ACC112 (cell line): ENCODE results near the gene RMND5B.

ENCODE experiments used
- H2AFZ ChIP-seq: fragments of 200-600 bp; sonication (generic); one replicate; pipeline ENCODE4 v1.6.0; 2017; ENCODE audit warnings: antibody characterized with exemption, low read length; ENCODE audit not compliant: unreplicated experiment
- H3K27ac ChIP-seq: fragments of 200-600 bp; sonication (generic); 2 replicates; pipeline ENCODE4 v1.5.1; 2014; ENCODE audit warnings: low read depth, mild to moderate bottlenecking, antibody characterized with exemption, low read length, moderate library complexity
- H3K27me3 ChIP-seq: fragments of 200-600 bp; sonication (generic); 2 replicates; pipeline ENCODE4 v1.6.1; 2014; ENCODE audit warnings: mild to moderate bottlenecking, antibody characterized with exemption, low read length, moderate library complexity, mixed read lengths; ENCODE audit not compliant: insufficient read depth
- H3K36me3 ChIP-seq: fragments of 200-600 bp; sonication (generic); 2 replicates; pipeline ENCODE4 v1.6.1; 2016; ENCODE audit warnings: mild to moderate bottlenecking, antibody characterized with exemption, low read length, moderate library complexity, mixed read lengths; ENCODE audit not compliant: insufficient read depth
- H3K4me1 ChIP-seq: fragments of 200-600 bp; sonication (generic); one replicate; pipeline ENCODE4 v1.6.1; 2016; ENCODE audit warnings: low read length, mixed read lengths; ENCODE audit not compliant: insufficient read depth, unreplicated experiment, control insufficient read depth
- H3K4me3 ChIP-seq: fragments of 200-600 bp; sonication (generic); 2 replicates; pipeline ENCODE4 v1.5.1; 2014; ENCODE audit warnings: mild to moderate bottlenecking, low read depth, low read length
- H3K79me2 ChIP-seq: fragments of 200-600 bp; sonication (generic); one replicate; pipeline ENCODE4 v1.6.0; 2016; ENCODE audit warnings: low read length; ENCODE audit not compliant: control insufficient read depth, unreplicated experiment, insufficient read depth

Gene RMND5B

DNA sequence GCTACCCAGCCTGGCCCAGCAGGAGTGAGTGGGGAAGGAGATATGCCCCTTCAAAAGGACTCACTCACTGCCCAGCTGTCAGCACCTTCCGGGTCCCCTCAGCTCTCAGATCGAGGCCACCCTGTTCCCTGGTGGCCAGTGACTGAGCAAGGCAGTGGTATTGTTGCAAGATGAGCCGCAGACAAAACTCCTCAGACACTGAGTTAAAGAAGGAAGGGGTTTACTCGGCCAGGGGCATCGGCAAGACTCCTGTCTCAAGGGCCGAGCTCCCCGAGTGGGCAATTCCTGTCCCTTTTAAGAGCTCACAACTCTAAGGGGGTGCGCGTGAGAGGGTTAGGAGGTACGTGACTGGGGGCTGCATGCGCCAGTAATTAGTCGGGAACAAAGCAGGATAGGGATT lies 27.2 kb upstream of the RMND5B start:
- no peaks in the 10 kb centered on the region for H3K79me2 ChIP-seq
- H3K27ac ChIP-seq, result no peak overlapping the region
- H3K4me1 ChIP-seq, result peaks cover 1% of the 10 kb centered on the region
- no peak overlapping the region for H3K4me3 ChIP-seq
- H3K27me3 ChIP-seq, result peaks cover 6% of the 10 kb centered on the region; the same call in 1 of the 2 replicates
- H3K36me3 ChIP-seq, result no peaks in the 10 kb centered on the region
- no peak overlapping the region for H2AFZ ChIP-seq

DNA sequence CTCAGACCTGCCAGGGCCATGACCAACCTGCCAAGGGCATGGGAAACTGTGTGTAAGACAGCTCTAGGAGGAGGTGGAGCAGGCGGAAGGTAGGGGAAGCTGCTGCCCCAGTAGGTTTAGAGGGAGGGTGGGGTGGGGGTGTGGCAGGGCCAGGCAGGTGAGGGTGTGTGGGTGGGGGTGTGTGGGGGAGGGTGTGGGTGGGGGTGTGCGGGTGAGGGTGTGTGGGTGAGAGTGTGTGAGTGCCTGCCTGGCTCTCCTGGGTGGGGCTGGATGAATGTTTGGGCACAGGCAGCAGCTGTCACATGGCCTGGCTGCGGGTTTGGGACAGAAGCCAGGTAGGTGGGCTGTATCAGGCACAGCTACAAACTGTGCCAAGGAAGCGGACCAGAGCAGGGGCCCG lies 26.3 kb upstream of the RMND5B start:
- H3K79me2 ChIP-seq, result no peaks in the 10 kb centered on the region
- no peak overlapping the region for H3K4me3 ChIP-seq
- no peaks in the 10 kb centered on the region for H3K36me3 ChIP-seq
- H3K27me3 ChIP-seq, result peaks cover 6% of the 10 kb centered on the region; the same call in 1 of the 2 replicates
- H3K4me1 ChIP-seq, result peaks cover 4% of the 10 kb centered on the region
- no peak overlapping the region for H3K27ac ChIP-seq
- H2AFZ ChIP-seq, result no peak overlapping the region

DNA sequence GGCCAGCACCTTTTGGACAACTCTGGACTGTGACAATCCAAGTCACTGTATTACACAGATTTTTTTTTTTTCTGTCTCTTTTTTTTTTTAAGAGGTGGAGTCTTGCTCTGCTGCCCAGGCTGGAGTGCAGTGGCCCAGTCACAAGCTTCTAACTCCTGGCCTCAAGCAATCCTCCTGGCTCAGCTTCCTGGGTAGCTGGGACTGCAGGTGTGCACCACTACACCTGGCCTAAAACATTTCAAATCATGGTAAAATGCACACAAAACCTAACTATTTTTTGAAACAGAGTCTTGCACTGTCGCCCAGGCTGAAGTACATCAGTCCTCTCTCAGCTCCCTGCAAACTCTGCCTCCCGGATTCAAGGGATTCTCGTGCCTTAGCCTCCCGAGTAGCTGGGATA lies 24.7 kb upstream of the RMND5B start:
- Histone ChIP-seq H3K27ac (no peak overlapping the region), H3K4me3 (no peak overlapping the region), H3K4me1 (peaks cover 4% of the 10 kb centered on the region), H2AFZ (no peak overlapping the region), H3K27me3 (peaks cover 6% of the 10 kb centered on the region; the same call in 1 of the 2 replicates), H3K79me2 (no peaks in the 10 kb centered on the region), H3K36me3 (no peaks in the 10 kb centered on the region)

DNA sequence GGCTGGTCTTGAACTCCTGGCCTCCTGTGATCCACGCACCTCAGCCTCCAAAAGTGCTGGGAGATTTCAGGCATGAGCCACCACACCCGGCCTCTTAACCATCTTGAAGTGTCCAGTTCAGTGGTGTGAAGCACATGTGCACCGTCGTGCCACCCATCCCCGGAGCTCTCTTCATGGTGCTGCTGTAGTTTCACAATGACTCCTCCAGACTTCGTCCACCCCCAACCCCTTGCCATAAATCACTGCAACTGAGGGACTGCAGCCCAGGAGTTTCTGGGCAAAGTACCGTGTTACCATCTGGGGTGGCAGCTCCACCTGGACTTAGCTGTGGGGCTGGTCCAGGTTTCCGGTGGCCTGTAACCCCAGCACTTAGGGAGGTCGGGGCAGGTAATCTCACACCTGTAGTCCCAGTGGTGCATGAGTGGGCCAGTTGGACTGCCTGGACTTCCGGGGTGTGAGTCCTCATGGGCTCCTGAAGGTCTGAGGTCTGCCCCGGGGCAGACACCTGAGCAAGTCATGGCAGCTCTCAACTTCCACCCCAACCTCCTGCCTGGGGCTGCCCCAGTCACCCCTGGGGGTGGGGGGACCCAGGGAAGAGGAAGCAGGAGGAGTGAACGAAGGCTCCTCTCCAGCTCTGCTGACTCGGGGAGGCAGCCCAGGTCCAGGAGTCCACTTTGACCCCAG lies 24.1 kb upstream of the RMND5B start:
- H3K4me1 ChIP-seq, result peaks cover 4% of the 10 kb centered on the region
- no peak overlapping the region for H2AFZ ChIP-seq
- H3K79me2 ChIP-seq, result no peaks in the 10 kb centered on the region
- peaks cover 6% of the 10 kb centered on the region; the same call in 1 of the 2 replicates for H3K27me3 ChIP-seq
- no peak overlapping the region for H3K4me3 ChIP-seq
- H3K27ac ChIP-seq, result no peak overlapping the region
- no peaks in the 10 kb centered on the region for H3K36me3 ChIP-seq

DNA sequence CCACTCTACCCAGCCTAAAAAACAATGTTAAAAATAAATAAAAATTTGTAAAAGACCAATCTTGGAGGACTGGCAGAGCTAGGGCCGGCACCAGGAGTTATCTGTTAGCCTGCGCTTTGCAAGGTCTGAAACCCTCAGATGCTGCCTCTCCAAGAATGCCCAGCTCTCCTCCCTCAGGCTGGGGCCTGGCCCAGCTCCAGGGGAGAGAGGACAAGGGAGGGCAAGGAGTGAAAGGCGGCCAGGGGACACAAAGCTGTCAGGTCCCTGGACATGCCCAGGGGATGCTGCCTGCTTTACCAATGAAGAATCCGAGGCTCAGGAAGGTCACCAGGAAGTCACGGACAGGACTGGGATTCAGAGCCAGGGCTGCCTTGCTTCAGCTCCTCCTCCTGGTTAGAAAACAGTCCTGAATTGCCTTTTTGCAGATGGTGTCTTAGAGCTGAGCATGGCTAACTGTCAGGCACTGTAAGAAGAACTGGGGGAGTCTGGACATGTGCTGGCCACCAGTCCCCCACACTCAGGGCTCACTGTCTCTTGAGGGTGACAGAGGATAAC lies 23.0 kb upstream of the RMND5B start:
- H3K27ac ChIP-seq, result no peak overlapping the region
- H3K36me3 ChIP-seq, result no peaks in the 10 kb centered on the region
- H3K79me2 ChIP-seq, result no peaks in the 10 kb centered on the region
- H3K4me1 ChIP-seq, result peaks cover 4% of the 10 kb centered on the region
- H3K4me3 ChIP-seq, result no peak overlapping the region
- no peak overlapping the region for H2AFZ ChIP-seq
- peaks cover 12% of the 10 kb centered on the region for H3K27me3 ChIP-seq

DNA sequence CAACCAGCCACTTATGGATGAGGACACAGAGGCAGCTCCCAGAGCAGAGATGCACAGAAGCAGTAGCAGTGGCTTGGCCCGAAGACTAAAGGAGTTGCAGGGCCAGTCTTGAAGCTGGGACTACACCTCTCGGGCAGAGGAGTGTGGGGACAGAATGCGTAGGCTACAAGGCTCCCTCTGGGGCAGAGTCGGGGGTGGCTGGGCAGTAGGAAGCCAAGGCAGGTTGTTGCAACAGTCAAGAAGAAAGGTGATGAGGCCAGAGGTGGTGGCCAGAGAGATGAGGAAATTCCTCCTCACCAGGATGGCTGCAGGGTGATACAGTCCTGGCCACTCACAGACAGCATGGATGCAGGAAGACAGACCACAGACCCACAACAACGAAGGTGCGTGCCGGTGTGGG lies 22.4 kb upstream of the RMND5B start:
- Histone ChIP-seq H2AFZ (no peak overlapping the region), H3K4me3 (no peak overlapping the region), H3K27me3 (peaks cover 16% of the 10 kb centered on the region), H3K27ac (no peak overlapping the region), H3K4me1 (peaks cover 4% of the 10 kb centered on the region), H3K36me3 (no peaks in the 10 kb centered on the region), H3K79me2 (no peaks in the 10 kb centered on the region)

DNA sequence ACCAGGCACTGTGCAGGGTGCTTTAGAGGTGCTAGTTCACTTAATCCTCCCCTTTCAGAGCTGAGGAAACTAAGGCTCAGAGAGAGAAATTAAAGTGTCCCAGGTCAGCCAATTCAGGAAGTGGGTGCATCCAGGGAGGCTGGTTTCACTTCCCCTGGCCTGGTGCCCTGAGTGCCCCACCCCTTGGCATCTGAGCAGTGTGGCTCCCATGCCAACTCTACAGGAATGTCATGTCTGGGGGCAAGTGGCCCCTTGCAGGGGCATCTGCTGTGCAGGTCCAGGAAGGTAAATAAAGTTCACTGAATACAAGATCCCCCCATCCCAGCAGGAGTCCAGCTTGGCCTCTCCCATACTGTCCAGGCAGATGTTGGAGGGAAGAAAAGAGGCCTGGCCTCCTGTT lies 21.8 kb upstream of the RMND5B start:
- Histone ChIP-seq H3K36me3 (no peaks in the 10 kb centered on the region), H3K79me2 (no peaks in the 10 kb centered on the region)

DNA sequence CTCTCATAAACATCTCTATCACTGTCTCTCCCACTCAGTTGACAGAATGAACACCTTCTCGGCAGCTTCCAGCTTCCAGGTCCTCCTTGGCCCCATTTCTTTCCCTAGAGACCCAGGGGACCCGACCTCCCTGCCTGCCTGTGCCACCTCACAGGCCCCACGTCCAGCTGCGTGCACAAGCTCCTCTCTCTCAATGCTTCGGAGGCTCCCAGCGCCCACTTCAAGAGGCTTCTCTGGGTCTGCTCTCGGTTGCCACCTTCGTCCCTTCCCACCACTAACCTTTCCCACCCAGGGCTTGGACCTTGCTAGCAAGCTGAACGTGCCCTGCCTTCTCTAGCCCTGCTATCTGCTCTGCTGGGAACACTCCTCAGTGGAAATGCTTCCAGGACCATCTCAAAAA lies 20.3 kb upstream of the RMND5B start:
- Histone ChIP-seq H3K79me2 (no peaks in the 10 kb centered on the region), H3K4me1 (peaks cover 12% of the 10 kb centered on the region), H3K27ac (no peak overlapping the region), H2AFZ (no peak overlapping the region), H3K27me3 (peaks cover 37% of the 10 kb centered on the region), H3K4me3 (no peak overlapping the region), H3K36me3 (no peaks in the 10 kb centered on the region)

More for the DNA sequence above, 21.8 kb upstream of the RMND5B start:
- Histone ChIP-seq H2AFZ (no peak overlapping the region), H3K4me1 (peaks cover 7% of the 10 kb centered on the region), H3K27ac (no peak overlapping the region), H3K27me3 (peaks cover 21% of the 10 kb centered on the region), H3K4me3 (no peak overlapping the region)

DNA sequence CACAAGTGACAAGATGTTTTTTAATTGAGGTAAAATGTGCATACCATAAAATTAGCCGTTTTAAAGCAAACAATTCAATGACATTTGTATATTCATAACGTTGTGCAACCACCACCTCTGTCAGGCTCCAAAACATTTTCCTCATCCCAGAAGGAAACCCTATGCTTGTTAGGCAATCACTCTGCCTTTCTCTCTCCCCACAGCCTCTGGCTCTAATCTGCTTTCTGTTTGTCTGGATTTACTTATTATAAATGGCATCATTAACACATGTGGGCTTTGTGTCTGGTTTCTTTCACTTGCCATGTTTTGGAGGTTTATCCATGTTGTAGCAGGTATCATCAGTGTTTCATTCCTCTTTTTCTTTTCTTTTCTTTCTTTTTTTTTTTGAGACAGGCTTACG lies 18.9 kb upstream of the RMND5B start:
- Histone ChIP-seq H3K79me2 (no peaks in the 10 kb centered on the region), H3K36me3 (no peaks in the 10 kb centered on the region), H3K27ac (no peak overlapping the region), H3K4me1 (peaks cover 15% of the 10 kb centered on the region), H3K27me3 (peaks cover 49% of the 10 kb centered on the region), H3K4me3 (no peak overlapping the region), H2AFZ (no peak overlapping the region)

DNA sequence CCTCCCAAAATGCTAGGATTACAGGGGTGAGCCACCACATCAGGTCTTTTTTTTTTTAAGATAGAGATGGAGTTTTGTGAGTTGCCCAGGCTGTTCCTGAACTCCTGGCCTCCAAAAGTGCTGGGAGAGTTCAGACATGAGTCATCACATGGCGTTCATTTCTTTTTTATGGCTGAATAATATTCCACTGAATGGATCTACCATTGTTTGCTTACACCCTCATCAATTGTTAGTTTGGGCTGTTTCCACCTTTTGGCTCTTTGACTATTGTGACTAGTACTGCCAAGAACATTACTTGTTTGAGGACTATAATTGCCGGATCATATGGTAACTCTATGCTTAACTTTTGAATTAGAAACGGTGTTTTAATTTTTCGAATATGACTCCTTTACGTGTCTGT lies 18.3 kb upstream of the RMND5B start:
- Histone ChIP-seq H3K27me3 (peaks cover 52% of the 10 kb centered on the region), H3K79me2 (no peaks in the 10 kb centered on the region), H3K4me1 (peaks cover 15% of the 10 kb centered on the region), H3K36me3 (no peaks in the 10 kb centered on the region), H3K27ac (no peak overlapping the region), H3K4me3 (0 out of 2 replicates have a peak overlapping the region, but pooled peaks have one; percentile 67), H2AFZ (no peak overlapping the region)

DNA sequence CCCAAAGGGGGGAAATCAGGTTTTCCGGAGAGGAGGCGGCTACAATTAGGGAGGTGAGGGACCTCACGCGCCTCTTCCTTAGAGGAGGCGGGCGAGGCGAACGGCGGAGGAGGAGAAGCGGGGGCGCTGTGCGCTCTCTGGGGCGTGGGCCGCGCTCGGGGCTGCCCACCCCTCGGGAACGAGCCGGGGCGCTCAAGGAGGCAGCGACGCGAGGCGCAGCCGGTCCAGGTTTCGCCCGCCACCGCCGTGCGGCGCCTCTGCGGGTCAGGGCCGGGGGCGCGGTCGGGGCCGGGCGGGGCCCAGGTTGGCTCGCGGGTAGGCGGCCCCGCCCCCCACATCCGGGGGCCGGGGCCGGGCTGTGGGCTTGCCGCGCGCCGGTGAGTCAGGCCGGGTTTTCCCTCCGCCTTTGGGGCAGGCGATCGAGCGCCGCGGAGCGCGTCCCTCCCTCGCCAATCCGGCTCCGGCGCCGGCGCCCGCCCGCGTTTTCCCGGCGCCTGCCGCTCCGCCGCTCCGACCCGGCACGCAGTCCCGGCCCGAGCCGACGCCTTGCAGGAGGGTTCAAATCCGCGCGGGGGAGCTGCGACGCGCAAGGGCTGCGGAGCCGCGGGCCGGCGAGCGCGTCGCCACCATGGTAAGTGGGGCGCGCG lies 17.6 kb upstream of the RMND5B start, which contains the start of gene N4BP3:
TSS of gene N4BP3 (plus strand) at position 392 of the 647 bp plus-strand sequence. CDS start 6,052 bp downstream, outside the sequence.
- Histone ChIP-seq H2AFZ (no peak within 1 kb of the TSS), H3K4me1 (peaks cover 15% of the 10 kb centered on the region), H3K27ac (no peak within 1 kb of the TSS), H3K27me3 (peaks cover 56% of the 10 kb centered on the region), H3K4me3 (peak within 1 kb of the TSS; percentile 67), H3K36me3 (no peaks in the 10 kb centered on the region), H3K79me2 (no peaks in the 10 kb centered on the region)
